Measurements from ENCODE around the gene ANAPC4.

The ANAPC4 gene

GRCh38 chr4:25439918-25440477 lies 62.9 kb downstream of the ANAPC4 start:
- DNase-seq (ENCODE audit: extremely low spot score) = peak; percentile 79
- ChIA-PET CTCF (interaction anchor here (0.8 to 4.5 kb wide), 30 partner anchors 9 to 1584 kb away, joined by 3 to 96 read pairs (median 4); partner anchors contain the start of genes ANAPC4 and SMIM20), POLR2A (no interaction called here)
- peak; percentile 86 for TF ChIP-seq CTCF (IDR thresholded peaks at IDR 0.05; ENCODE audit: control extremely low read depth, extremely low read depth, low read depth, missing control alignments)

GRCh38 chr4:25440478-25441030 lies 63.5 kb downstream of the ANAPC4 start:
- ChIA-PET POLR2A (no interaction called here), CTCF (interaction anchor here (0.8 to 4.5 kb wide), 28 partner anchors 8 to 473 kb away, joined by 3 to 96 read pairs (median 4); partner anchors contain the start of genes ANAPC4 and SMIM20)
- TF ChIP-seq CTCF (IDR thresholded peaks at IDR 0.05; ENCODE audit: control extremely low read depth, extremely low read depth, low read depth, missing control alignments) = no peak
- no peak for DNase-seq (ENCODE audit: extremely low spot score)

- ChIA-PET POLR2A (no interaction called here), CTCF (interaction anchor here (0.6 to 4.5 kb wide), 14 partner anchors 7 to 532 kb away, joined by 3 to 96 read pairs (median 6); partner anchors contain the start of gene ANAPC4)
- TF ChIP-seq CTCF (IDR thresholded peaks at IDR 0.05; ENCODE audit: control extremely low read depth, extremely low read depth, low read depth, missing control alignments) = peak; percentile 57
- DNase-seq (ENCODE audit: extremely low spot score) = peak; percentile 34
Observed at GRCh38 chr4:25441519-25442117, 64.6 kb downstream of the ANAPC4 start.

GRCh38 chr4:25442863-25443307 lies 65.8 kb downstream of the ANAPC4 start:
- ChIA-PET POLR2A (no interaction called here), CTCF (interaction anchor here (1.3 to 4.5 kb wide), 7 partner anchors 8 to 531 kb away, joined by 3 to 96 read pairs (median 3); no protein-coding TSS in a partner anchor)
- DNase-seq (ENCODE audit: extremely low spot score) = no peak
- no peak for TF ChIP-seq CTCF (IDR thresholded peaks at IDR 0.05; ENCODE audit: control extremely low read depth, extremely low read depth, low read depth, missing control alignments)

GRCh38 chr4:25443851-25444250 lies 66.8 kb downstream of the ANAPC4 start:
- ChIA-PET CTCF (interaction anchor here (2.1 kb wide), 1 partner anchor 9 kb away, joined by 8 read pairs; no protein-coding TSS in a partner anchor), POLR2A (no interaction called here)
- TF ChIP-seq CTCF (IDR thresholded peaks at IDR 0.05; ENCODE audit: control extremely low read depth, extremely low read depth, low read depth, missing control alignments) = no peak
- DNase-seq (ENCODE audit: extremely low spot score) = no peak

GRCh38 chr4:25446611-25447010 lies 69.5 kb downstream of the ANAPC4 start:
- ChIA-PET CTCF (no interaction called here), POLR2A (no interaction called here)
- DNase-seq (ENCODE audit: extremely low spot score) = no peak
- TF ChIP-seq CTCF (IDR thresholded peaks at IDR 0.05; ENCODE audit: control extremely low read depth, extremely low read depth, low read depth, missing control alignments) = no peak
